H1 (cell line): ENCODE measurements around the gene LRRC4. TPM values are rescaled to one million over a fixed set of nuclear protein-coding genes. Genes with fewer than 3 reads are reported as not detected.

Experiments
- CBX5 ChIP-seq: fragments of 300-800, 300-1000 bp; sonication (generic); IDR thresholded peaks from 2 replicates; pipeline ENCODE4 v1.7.1; 2016; ENCODE audit warnings: antibody characterized with exemption, low read length, low read depth
- CBX8 ChIP-seq: fragments of 300-800, 300-1000 bp; sonication (generic); IDR thresholded peaks from 2 replicates; pipeline ENCODE4 v1.7.1; 2016; ENCODE audit warnings: low read depth, low read length, borderline replicate concordance
- CTCF ChIP-seq, 3 experiments: IDR thresholded peaks; 1 replicate in 2 of 3; 2 replicates in 1 of 3; pipeline versions ENCODE4 v1.5.1 to v1.6.1; 2011; ENCODE audit warnings: low read length in 3 of 3, mild to moderate bottlenecking in 3 of 3, inconsistent platforms in 2 of 3, low read depth in 1 of 3, moderate library complexity in 1 of 3; ENCODE audit not compliant: insufficient read depth in 1 of 3; ENCODE audit errors: control extremely low read depth in 1 of 3
- KDM5A ChIP-seq: fragments of 200-600 bp; IDR thresholded peaks from 2 replicates; pipeline ENCODE4 v1.7.1; 2012; ENCODE audit warnings: mild to moderate bottlenecking, low read length, inconsistent platforms, mixed read lengths
- MAFK ChIP-seq: IDR thresholded peaks from 2 replicates; pipeline ENCODE4 v1.6.1; 2012; ENCODE audit warnings: low read depth, mild to moderate bottlenecking, improper control_type of control experiment, low read length
- PHF8 ChIP-seq: fragments of 200-600 bp; sonication (generic); conservative IDR thresholded peaks from 2 replicates; pipeline ENCODE4 v1.7.1; 2012; ENCODE audit warnings: low read depth, mild to moderate bottlenecking, inconsistent platforms, low read length, moderate library complexity
- POLR2A ChIP-seq, 2 experiments: IDR thresholded peaks; 1 replicate in 1 of 2; 2 replicates in 1 of 2; pipeline ENCODE4 v1.6.1; 2011; ENCODE audit warnings: low read depth in 2 of 2, low read length in 2 of 2, mild to moderate bottlenecking in 2 of 2; ENCODE audit errors: control extremely low read depth in 1 of 2
- RAD21 ChIP-seq, 2 experiments: IDR thresholded peaks in 1 of 2; conservative IDR thresholded peaks in 1 of 2; 2 replicates each; pipeline ENCODE4 v1.6.1; 2011; ENCODE audit warnings: low read depth in 2 of 2, low read length in 2 of 2, improper control_type of control experiment in 1 of 2, inconsistent platforms in 1 of 2, mild to moderate bottlenecking in 1 of 2, moderate library complexity in 1 of 2
- RBBP5 ChIP-seq: IDR thresholded peaks from 2 replicates; pipeline ENCODE4 v1.7.1; 2012; ENCODE audit warnings: low read depth, mild to moderate bottlenecking, inconsistent platforms, low read length, moderate library complexity, borderline replicate concordance
- TAF1 ChIP-seq: IDR thresholded peaks from 2 replicates; pipeline ENCODE4 v1.6.1; 2011; ENCODE audit warnings: mild to moderate bottlenecking, low read depth, low read length
- polyA plus RNA-seq, 7 experiments: library from polyadenylated mRNA; depleted of rRNA in 3 of 7; stranded (reverse) in 5 of 7; unstranded in 2 of 7; fragments of >200 nt in 5 of 7; fragments of 200-250 nt in 2 of 7; gene quantifications; 1 replicate in 5 of 7; 2 replicates in 1 of 7; 4 replicates in 1 of 7; pipeline versions ENCODE4 v1.2.1 to v1.2.3, GENCODE V29; 2011 to 2013; ENCODE audit warnings: missing spikeins in 2 of 7, mixed read lengths in 2 of 7
- total RNA-seq: library from RNA; stranded (reverse); fragmentation: NEBNext Ultra II Directional; extraction: Animal tissue kit (Norgen Biotek cat#: 25700); gene quantifications from 2 replicates; pipeline ENCODE4 v1.2.1, GENCODE V29; 2021

LRRC4 gene
- total and polyA plus RNA-seq, 2 of the 8 experiments (the other 6 are each of a cell fraction or from before 2014, with no cell fraction given), result 13.4 to 16.4 TPM

GRCh38 chr7:128030654-128031611, at the start of gene LRRC4 (continued):
- 0 out of 4 replicates have a peak, but pooled peaks of 1 of the 3 experiments have one; percentile 3 for TF ChIP-seq CTCF (IDR thresholded peaks at IDR 0.05; ENCODE audit: control extremely low read depth in 1 of 3, insufficient read depth in 1 of 3, low read depth in 1 of 3, low read length in 3 of 3)
- peak; percentile 72; the same call in 1 of the 2 replicates for TF ChIP-seq RBBP5
- TF ChIP-seq MAFK, result no peak
- TF ChIP-seq CBX5, result no peak
- peak; percentile 51; the same call in 1 of the 2 replicates for TF ChIP-seq PHF8
- TF ChIP-seq RAD21 (IDR thresholded peaks at IDR 0.05 in 1 of 2, conservative IDR thresholded peaks at IDR 0.05 in 1 of 2; ENCODE audit: low read depth in 2 of 2, low read length in 2 of 2), result 0 out of 4 replicates have a peak, but pooled peaks of 1 of the 2 experiments have one; percentile 2
- no peak for TF ChIP-seq CBX8
- TF ChIP-seq TAF1, result peak; percentile 60
- TF ChIP-seq POLR2A (IDR thresholded peaks at IDR 0.05; ENCODE audit: control extremely low read depth in 1 of 2, low read depth in 2 of 2, low read length in 2 of 2), result peak; percentile 34 to 54
- TF ChIP-seq KDM5A, result no peak
